Peyer's patch (tissue), 4 donors: ENCODE results near the gene CFAP141. TPM values are rescaled to one million over a fixed set of nuclear protein-coding genes. Genes with fewer than 3 reads are reported as not detected.

Experiments
- DNase-seq, 3 donors: peaks; one replicate each; pipeline ENCODE4 v3.0.0-alpha.2; 2017 to 2019
- H3K27ac ChIP-seq, 4 donors: fragments of 200-600 bp; sonication (generic); one replicate each; pipeline ENCODE4 v1.5.1; 2016 to 2019
- H3K27me3 ChIP-seq, 2 donors: fragments of 200-600 bp; sonication (generic); one replicate each; pipeline ENCODE4 v1.5.1; 2019
- H3K36me3 ChIP-seq, 3 donors: fragments of 200-600 bp; sonication (generic); one replicate each; pipeline ENCODE4 v1.5.1; 2016 to 2019
- H3K4me1 ChIP-seq, 4 donors: fragments of 200-600 bp; sonication (generic); one replicate each; pipeline ENCODE4 v1.5.1; 2016 to 2019
- H3K4me3 ChIP-seq, 4 donors: fragments of 200-600 bp; sonication (generic); 1 replicate in 3 of 4; 2 replicates in 1 of 4; pipeline ENCODE4 v1.5.1; 2016 to 2019; ENCODE audit warnings: mild to moderate bottlenecking in 1 of 4
- H3K9me3 ChIP-seq, 4 donors: fragments of 200-600 bp; sonication (generic); one replicate each; pipeline ENCODE4 v1.5.1; 2016 to 2019; ENCODE audit warnings: mild to moderate bottlenecking in 1 of 4
- CTCF ChIP-seq, 6 experiments: fragments of 450-650 bp in 4 of 6; fragments of 200-600 bp in 2 of 6; sonication (generic) in 1 of 6; IDR thresholded peaks; one replicate each; pipeline ENCODE4 v1.5.1; 2017 to 2019; ENCODE audit warnings: antibody characterized with exemption in 6 of 6, mild to moderate bottlenecking in 3 of 6, moderate library complexity in 1 of 6
- POLR2A ChIP-seq, 2 donors: fragments of 450-650 bp; IDR thresholded peaks; one replicate each; pipeline ENCODE4 v1.5.1; 2017; ENCODE audit warnings: antibody characterized with exemption in 2 of 2, mild to moderate bottlenecking in 2 of 2, moderate library complexity in 2 of 2
- total RNA-seq, 4 donors: library from RNA; depleted of rRNA; stranded (reverse); fragments of >200 nt; gene quantifications; one replicate each; pipeline ENCODE4 v1.1.0, GENCODE V29; 2016

CFAP141 gene
- total RNA-seq, 4 donors from 2014 or later = not detected

GRCh38 chr1:154158307-154159125 is 47.6 kb downstream of the CFAP141 start:
- Histone ChIP-seq H3K36me3 (peaks cover 0 to 75% (median 3%) of the 10 kb centered on the region in 3 donors), H3K27me3 (no peaks in the 10 kb centered on the region), H3K4me1 (peaks cover 0 to 13% (median 7%) of the 10 kb centered on the region in 4 donors), H3K27ac (peak overlapping the region in 3 of 4 donors; percentile 24 to 54 (median 36)), H3K9me3 (no peaks in the 10 kb centered on the region), H3K4me3 (no peak overlapping the region)
- TF ChIP-seq CTCF (IDR thresholded peaks at IDR 0.05) (no peak), POLR2A (IDR thresholded peaks at IDR 0.05) (no peak)
- no peak for DNase-seq

GRCh38 chr1:154157520-154158306 is 48.4 kb downstream of the CFAP141 start:
- peak in 2 of 3 donors; percentile 28 to 66 for DNase-seq
- no peaks in the 10 kb centered on the region for H3K27me3 ChIP-seq
- no peak overlapping the region for H3K4me3 ChIP-seq
- peaks cover 0 to 68% (median 3%) of the 10 kb centered on the region in 3 donors for H3K36me3 ChIP-seq
- H3K9me3 ChIP-seq = no peaks in the 10 kb centered on the region
- no peak for TF ChIP-seq CTCF (IDR thresholded peaks at IDR 0.05)
- no peak for TF ChIP-seq POLR2A (IDR thresholded peaks at IDR 0.05)
- peaks cover 0 to 13% (median 7%) of the 10 kb centered on the region in 4 donors for H3K4me1 ChIP-seq
- peak overlapping the region in 3 of 4 donors; percentile 24 to 54 (median 45) for H3K27ac ChIP-seq

- no peaks in the 10 kb centered on the region for H3K9me3 ChIP-seq
- H3K4me3 ChIP-seq = no peak overlapping the region
- peaks cover 0 to 44% (median 3%) of the 10 kb centered on the region in 3 donors for H3K36me3 ChIP-seq
- H3K27me3 ChIP-seq = no peaks in the 10 kb centered on the region
- no peak for DNase-seq
- peak overlapping the region; percentile 18 to 70 (median 49) for H3K27ac ChIP-seq
- TF ChIP-seq CTCF (IDR thresholded peaks at IDR 0.05) (no peak), POLR2A (IDR thresholded peaks at IDR 0.05) (no peak)
- peaks cover 0 to 13% (median 7%) of the 10 kb centered on the region in 4 donors for H3K4me1 ChIP-seq
Measured at GRCh38 chr1:154155251-154155650, 50.9 kb downstream of the CFAP141 start.

- Histone ChIP-seq H3K4me1 (peaks cover 0 to 13% (median 7%) of the 10 kb centered on the region in 4 donors), H3K27me3 (no peaks in the 10 kb centered on the region), H3K9me3 (no peaks in the 10 kb centered on the region), H3K27ac (peak within 1 kb of the TSS; percentile 38 to 70 (median 49)), H3K36me3 (peaks cover 0 to 38% (median 3%) of the 10 kb centered on the region in 3 donors), H3K4me3 (no peak within 1 kb of the TSS)
- peak in 2 of 3 donors; percentile 50 to 66 for DNase-seq
- TF ChIP-seq POLR2A (IDR thresholded peaks at IDR 0.05) (no peak), CTCF (IDR thresholded peaks at IDR 0.05) (no peak)
Measured at GRCh38 chr1:154154534-154155191, 51.5 kb downstream of the CFAP141 start, which contains the start of gene NUP210L. TSS of gene NUP210L (minus strand) at chr1:154155073.

- DNase-seq = no peak
- H3K4me1 ChIP-seq = peaks cover 0 to 13% (median 7%) of the 10 kb centered on the region in 4 donors
- H3K27ac ChIP-seq = peak overlapping the region in 1 of 4 donors; percentile 58
Measured at GRCh38 chr1:154154053-154154452, 52.1 kb downstream of the CFAP141 start.

More at GRCh38 chr1:154154053-154154452, 52.1 kb downstream of the CFAP141 start:
- no peak overlapping the region for H3K4me3 ChIP-seq
- peaks cover 0 to 32% (median 3%) of the 10 kb centered on the region in 3 donors for H3K36me3 ChIP-seq
- H3K9me3 ChIP-seq = no peaks in the 10 kb centered on the region
- H3K27me3 ChIP-seq = no peaks in the 10 kb centered on the region
- no peak for TF ChIP-seq POLR2A (IDR thresholded peaks at IDR 0.05)
- TF ChIP-seq CTCF (IDR thresholded peaks at IDR 0.05) = no peak
